Stimulated activated CD4-positive, alpha-beta T cell treated with anti-CD3 and anti-CD28 coated beads, Interleukin-1b, Interleukin-23, amount 100 ng/mL, for 48 hours (primary cell): ENCODE results near the gene CCL20.

Experiments used
- DNase-seq: peaks from one replicate; pipeline ENCODE4 v3.0.0-alpha.2; 2020

CCL20 gene

GRCh38 chr2:227804975-227805374 is 8.7 kb upstream of the CCL20 start:
- DNase-seq = no peak

- DNase-seq = peak; percentile 43
These were observed 8.1 kb upstream of the CCL20 start for GRCh38 chr2:227805578-227805977.

GRCh38 chr2:227808936-227809335 is 4.7 kb upstream of the CCL20 start:
- DNase-seq = no peak

GRCh38 chr2:227812001-227812400 is 1.6 kb upstream of the CCL20 start:
- no peak for DNase-seq

GRCh38 chr2:227813229-227813561 is 447 bp upstream of the CCL20 start:
- no peak for DNase-seq

GRCh38 chr2:227815066-227815465 is 1.4 kb downstream of the CCL20 start:
- DNase-seq = no peak

- no peak for DNase-seq
These were observed 3.1 kb downstream of the CCL20 start for GRCh38 chr2:227816507-227817294.

- no peak for DNase-seq
These were observed 3.7 kb downstream of the CCL20 start for GRCh38 chr2:227817336-227817735.

- DNase-seq = peak; percentile 95
These were observed 4.4 kb downstream of the CCL20 start for GRCh38 chr2:227817850-227818674.

- no peak for DNase-seq
These were observed 5.2 kb downstream of the CCL20 start for GRCh38 chr2:227818675-227819397.

- no peak for DNase-seq
These were observed 5.7 kb downstream of the CCL20 start for GRCh38 chr2:227819398-227819697.

GRCh38 chr2:227821043-227821942 is 7.7 kb downstream of the CCL20 start:
- no peak for DNase-seq

- no peak for DNase-seq
These were observed 8.9 kb downstream of the CCL20 start for GRCh38 chr2:227822416-227823003.

GRCh38 chr2:227823922-227824321 is 10.3 kb downstream of the CCL20 start:
- no peak for DNase-seq

- no peak for DNase-seq
These were observed 11.1 kb downstream of the CCL20 start for GRCh38 chr2:227824711-227825110.

GRCh38 chr2:227826019-227826521 is 12.4 kb downstream of the CCL20 start:
- DNase-seq = no peak

GRCh38 chr2:227826563-227826962 is 12.9 kb downstream of the CCL20 start:
- no peak for DNase-seq

GRCh38 chr2:227827143-227827542 is 13.5 kb downstream of the CCL20 start:
- no peak for DNase-seq

- DNase-seq = no peak
These were observed 14.9 kb downstream of the CCL20 start for GRCh38 chr2:227828477-227828912.

- DNase-seq = no peak
These were observed 15.7 kb downstream of the CCL20 start for GRCh38 chr2:227829337-227829736.

GRCh38 chr2:227834423-227834822 is 20.8 kb downstream of the CCL20 start:
- no peak for DNase-seq
